ENCODE results near the gene TBC1D19.
A peak's percentile ranks its signal among the peaks of the same experiment; 100 is the strongest.

TBC1D19 gene

DNA sequence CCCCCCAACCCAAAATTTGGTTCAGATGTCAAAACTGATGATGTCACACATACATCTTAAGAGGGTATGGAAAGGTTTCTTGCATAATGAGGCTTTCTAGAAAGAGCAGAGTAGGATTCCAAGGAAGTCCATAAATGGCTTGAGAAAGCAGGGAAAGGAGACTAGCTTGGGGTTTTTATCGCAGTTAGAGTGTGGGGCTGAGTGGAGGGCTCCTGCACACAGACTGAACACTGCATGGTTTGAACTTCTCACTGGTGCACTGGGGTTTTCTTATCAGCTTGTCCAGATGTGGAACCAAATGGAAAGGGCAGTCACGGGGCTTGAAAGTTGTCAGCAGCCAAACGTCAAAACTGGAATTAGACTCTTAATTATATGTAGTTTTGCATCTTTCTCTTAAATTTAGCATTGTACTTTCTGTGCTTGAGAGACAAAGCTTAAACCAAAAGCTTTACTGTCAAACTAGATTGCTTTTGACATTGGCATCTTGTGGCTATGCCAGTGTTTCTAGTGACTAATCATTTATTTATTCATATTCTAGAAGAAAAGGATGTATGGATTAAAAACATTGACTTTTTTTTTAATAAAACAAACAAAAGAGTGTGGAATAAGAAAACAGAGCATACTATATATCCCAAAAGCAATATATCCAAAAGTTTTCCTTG is 198.4 kb downstream of the TBC1D19 start:
- DNase-seq (ENCODE audit: low read depth, low spot score), result no peak

DNA sequence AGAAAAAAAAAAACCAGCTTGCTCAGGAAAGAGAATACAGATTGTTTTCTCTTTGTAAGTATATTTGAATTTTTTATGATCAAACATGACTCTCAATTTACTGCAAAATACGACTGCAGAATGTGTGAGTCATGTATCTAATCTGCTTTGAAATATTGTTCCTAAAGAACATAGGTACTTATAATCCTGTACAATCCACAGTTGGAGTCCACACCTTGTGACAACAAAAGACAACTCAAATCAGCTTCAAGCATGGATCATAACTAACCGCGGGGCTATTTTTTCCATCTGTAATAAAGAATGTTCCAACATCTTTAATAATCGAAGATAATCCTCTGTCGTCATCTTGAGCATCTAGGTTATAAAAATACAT is 198.9 kb downstream of the TBC1D19 start:
- DNase-seq (ENCODE audit: low read depth, low spot score), result no peak

- no peak for DNase-seq (ENCODE audit: low read depth, low spot score)
Observed at GRCh38 chr4:26784207-26784865, 200.5 kb downstream of the TBC1D19 start.

DNA sequence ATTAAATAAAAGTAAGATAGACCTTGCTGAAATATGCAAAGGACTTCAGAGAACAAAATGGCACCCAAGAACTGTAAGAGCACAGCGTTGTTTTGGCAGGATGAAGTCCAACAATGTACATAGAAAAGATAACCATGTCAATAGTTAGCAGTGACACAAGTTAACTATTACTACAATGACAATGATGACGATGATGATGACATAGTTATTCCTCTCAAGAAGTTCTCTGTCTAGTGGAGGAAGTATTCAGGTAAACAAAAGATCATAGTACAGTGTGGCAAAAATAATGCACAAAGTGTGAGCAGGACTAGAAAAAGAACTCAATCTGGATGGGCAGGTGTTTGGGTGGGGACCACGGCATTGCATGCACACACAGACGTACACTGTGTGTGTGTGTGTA is 201.4 kb downstream of the TBC1D19 start:
- no peak for DNase-seq (ENCODE audit: low read depth, low spot score)

- DNase-seq (ENCODE audit: low read depth, low spot score), result no peak
Observed at GRCh38 chr4:26785810-26786209, 201.9 kb downstream of the TBC1D19 start.

- DNase-seq (ENCODE audit: low read depth, low spot score), result no peak
Observed at GRCh38 chr4:26786916-26787315, 203.0 kb downstream of the TBC1D19 start.

GRCh38 chr4:26787461-26788340 is 203.8 kb downstream of the TBC1D19 start:
- peak; percentile 56 for DNase-seq (ENCODE audit: low read depth, low spot score)

DNA sequence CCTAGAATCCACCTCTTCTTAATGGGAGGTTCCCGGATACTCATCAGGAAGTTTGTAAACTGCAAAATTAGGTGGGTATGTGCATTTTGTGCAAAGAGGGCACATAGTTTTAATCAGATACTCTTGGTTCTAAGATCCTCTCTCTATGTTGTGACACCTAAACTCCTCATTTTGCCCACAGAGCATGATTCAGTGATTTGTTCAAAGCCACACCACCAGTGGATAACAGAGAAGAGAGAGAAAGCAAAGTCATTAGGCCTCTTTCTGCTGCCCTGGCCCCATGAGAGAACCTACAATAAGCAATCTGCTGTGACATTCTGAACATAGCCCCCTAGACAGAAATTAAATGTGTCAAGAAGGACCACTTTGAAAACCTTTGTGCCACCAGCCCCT is 204.5 kb downstream of the TBC1D19 start:
- DNase-seq (ENCODE audit: low read depth, low spot score), result no peak

GRCh38 chr4:26789208-26789607 is 205.3 kb downstream of the TBC1D19 start:
- DNase-seq (ENCODE audit: low read depth, low spot score), result no peak

DNA sequence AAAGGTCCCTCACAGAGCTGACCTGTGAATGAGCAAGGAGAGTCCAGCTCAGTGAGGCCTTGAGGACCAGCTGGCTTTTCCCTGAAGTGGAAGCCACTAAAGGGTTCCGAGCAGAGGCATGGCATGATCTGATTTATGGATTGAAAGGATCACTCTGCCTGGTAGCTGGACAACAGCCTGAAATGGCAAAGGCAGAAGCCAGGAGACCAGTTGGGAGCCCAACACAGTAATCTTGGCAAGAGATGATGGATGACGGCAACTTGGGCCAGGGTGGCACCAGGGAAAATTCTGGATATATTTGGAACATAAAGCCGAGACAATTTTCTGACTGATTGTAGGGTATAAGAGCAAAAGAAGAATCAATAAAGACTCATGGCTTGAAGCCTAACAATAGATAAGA is 207.5 kb downstream of the TBC1D19 start:
- no peak for DNase-seq (ENCODE audit: low read depth, low spot score)

DNA sequence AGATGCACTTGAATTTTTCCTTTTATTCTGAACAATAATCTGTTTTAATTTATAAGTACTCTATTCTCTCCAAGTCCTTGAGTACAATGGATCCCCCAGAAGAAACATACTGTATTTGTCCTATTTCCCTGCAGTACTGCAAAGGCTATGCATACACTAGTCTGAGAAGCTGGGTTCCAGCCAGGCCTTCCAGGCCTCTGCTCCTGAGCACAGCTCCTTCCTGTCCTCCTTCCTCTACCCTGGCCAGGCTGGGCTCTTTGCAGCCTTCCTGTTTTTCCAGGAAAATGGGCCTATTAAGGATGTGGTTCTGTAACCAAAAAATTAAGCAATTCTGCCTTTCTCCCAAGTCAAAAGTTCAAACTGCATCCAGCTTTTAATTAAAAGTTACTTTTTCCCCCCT is 208.8 kb downstream of the TBC1D19 start:
- no peak for DNase-seq (ENCODE audit: low read depth, low spot score)

DNA sequence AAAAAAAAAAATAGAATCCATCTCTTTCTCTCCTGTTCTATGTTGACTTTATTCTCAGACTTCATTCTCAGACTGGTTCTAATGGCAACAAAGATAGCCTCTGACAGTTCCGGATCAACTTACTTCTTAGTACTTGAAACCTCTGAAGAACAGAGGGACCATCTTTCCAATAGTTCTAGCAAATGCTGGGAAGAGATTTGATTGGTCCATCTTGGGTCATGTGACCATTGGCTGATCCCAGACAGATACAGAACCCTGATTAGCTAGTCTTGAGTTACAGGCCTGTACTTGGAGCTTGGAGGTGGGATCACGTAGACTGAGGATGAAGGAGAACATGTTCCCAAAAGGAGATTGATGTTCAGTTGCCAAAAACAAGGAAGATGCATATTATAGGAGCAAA is 209.9 kb downstream of the TBC1D19 start:
- no peak for DNase-seq (ENCODE audit: low read depth, low spot score)

GRCh38 chr4:26796081-26796480 is 212.2 kb downstream of the TBC1D19 start:
- no peak for DNase-seq (ENCODE audit: low read depth, low spot score)

DNA sequence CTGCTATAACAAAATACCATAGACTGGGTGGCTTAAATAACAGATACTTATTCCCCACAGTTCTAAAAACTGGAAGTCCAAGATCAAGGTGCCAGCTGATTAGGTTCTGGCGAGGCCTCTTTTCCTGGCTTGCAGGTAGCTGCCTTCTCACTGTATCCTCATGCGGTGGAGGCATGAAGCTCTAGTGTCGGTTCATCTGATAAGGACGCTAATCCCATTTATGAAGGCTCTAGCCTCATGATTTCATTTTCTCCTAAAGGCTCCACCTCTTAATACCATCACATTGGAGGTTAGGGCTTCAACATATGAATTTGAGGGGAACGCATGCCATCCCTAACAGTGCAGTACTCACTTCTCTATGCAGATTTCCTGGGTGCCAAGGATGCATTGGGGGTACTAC is 218.9 kb downstream of the TBC1D19 start:
- DNase-seq (ENCODE audit: low read depth, low spot score), result no peak

GRCh38 chr4:26803211-26803861 is 219.5 kb downstream of the TBC1D19 start:
- DNase-seq (ENCODE audit: low read depth, low spot score), result peak; percentile 28

DNA sequence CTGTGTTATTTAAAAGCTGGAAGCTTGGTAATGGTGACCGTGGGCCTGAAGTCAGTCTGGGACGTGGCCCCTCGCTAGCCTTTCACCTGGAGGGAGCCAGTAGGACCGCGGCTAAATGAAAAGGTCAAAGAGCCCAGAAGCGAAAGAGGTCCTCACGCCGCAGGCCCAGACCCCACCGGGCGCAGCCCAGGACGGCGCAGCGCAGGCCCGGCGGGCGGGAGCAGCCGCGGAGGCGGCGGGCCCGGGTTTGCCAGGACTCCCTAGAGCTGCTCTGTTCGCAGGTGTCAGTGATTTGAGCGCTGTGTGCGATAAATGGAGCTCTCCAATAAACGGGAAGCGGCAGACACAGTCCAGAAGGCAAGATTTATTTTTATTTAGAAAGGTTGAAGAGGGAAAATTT is 220.6 kb downstream of the TBC1D19 start:
- no peak for DNase-seq (ENCODE audit: low read depth, low spot score)

GRCh38 chr4:26804925-26805324 is 221.0 kb downstream of the TBC1D19 start:
- DNase-seq (ENCODE audit: low read depth, low spot score), result no peak
